NK-92 (cell line): ENCODE data around the gene ST6GALNAC1.
A peak's percentile ranks its signal among the peaks of the same experiment; 100 is the strongest.

Experiments used
- DNase-seq: peaks from one replicate; lab custom pipeline; 2025; ENCODE audit not compliant: unreplicated experiment; lab: John Stamatoyannopoulos, UW

Gene ST6GALNAC1

DNA sequence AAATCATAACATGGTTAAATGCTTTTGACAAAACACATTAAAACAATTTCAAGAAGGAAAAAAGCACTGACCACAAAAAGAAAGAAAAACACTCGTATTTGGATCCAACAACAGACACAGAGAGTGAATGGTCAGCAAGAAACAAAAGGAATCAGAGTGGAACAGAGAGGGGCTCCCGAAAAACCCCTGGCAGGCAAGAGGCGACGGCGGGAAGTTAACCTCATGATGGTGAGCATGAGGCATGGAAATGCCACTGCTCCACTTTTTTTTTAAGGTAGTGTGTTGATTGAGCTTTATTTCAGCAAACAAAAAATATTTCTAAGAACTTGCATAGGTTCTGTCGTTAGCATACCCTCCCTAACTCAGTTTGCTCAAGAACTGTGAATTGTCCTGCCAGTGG is 32.1 kb upstream of the ST6GALNAC1 start:
- DNase-seq = no peak

DNA sequence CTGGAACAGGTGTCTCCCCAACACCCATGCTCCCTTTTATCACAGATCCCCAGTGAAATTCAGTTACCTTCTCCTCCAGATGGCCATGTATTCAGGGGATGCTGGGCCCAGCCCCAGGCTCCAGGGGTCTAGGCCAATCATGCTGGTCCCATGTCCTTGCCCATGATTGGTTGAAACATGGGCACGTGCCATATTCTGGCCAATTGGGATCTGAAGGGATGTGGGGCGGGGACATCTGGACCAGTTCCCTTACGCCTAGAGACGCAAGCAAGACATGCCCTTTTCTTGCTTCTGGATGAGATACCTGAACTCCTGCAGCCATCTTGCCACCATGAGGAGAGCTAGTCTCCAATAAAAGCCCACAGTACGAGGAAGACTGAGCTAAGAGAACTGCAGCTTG is 31.0 kb upstream of the ST6GALNAC1 start:
- DNase-seq = no peak

DNA sequence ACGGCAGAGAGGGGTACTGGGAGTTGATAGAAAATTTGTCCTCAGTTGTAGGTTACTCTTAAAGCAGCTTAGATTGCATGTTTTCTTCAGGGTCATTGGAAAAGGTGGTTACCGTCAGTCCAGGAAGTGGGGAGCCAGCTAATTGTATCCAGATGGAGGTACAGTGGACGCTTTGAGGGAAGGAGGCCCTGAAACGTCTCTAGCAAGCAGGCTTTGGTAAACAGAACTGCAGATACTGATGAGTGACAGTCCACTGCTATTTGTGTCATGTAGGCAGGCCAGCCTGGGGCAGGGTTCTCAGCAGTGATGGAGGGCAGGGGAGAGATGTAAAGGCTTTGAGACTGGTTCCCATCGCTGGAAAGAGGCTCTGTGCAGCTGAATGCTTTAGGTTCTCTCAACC is 30.2 kb upstream of the ST6GALNAC1 start:
- no peak for DNase-seq

DNA sequence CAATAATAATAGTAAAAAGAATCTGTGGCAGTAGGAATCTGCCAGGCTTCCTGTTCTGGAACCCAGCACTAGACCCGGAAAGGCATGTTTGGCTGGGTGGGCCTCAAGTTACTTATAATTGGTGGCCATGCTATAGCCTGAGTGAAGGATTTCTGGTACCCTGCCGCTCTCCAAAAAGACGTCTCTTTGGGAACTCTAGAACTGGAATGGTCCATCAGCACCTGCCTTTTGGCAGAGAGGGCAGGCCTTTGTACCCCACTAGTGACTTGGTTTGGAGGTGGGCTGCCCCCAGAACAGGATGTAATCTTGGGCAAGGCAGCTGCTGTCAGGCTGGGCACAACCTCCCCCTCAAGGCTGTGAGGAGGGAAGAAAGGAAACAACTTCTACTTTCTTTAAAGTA is 29.3 kb upstream of the ST6GALNAC1 start:
- no peak for DNase-seq

DNA sequence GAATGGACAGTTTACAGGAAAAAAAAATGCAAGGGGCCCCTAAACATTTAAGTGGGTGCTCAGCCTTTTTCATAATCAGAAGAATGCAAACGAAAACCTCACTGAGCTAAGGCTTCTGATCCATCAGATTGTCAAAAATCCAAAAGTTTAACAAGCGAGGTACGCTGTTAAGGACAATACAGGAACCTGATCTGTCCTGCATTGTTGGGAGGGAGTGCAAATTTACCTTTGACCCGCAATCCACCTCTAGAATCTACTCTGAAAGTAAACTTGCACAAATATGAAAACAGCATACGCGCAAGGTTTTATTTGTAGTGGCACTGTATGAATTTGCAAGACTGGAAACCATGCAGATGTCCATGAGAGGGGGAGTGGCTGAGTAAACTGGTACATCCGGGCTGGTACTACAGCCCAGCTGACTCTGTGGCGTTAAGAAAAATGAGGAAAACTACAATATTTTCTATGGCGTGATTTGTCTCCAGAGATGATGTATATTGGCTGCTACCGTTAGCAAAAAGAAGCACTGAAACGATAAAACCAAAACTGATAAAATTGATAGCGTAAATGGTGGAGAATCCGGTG is 28.8 kb upstream of the ST6GALNAC1 start:
- no peak for DNase-seq

DNA sequence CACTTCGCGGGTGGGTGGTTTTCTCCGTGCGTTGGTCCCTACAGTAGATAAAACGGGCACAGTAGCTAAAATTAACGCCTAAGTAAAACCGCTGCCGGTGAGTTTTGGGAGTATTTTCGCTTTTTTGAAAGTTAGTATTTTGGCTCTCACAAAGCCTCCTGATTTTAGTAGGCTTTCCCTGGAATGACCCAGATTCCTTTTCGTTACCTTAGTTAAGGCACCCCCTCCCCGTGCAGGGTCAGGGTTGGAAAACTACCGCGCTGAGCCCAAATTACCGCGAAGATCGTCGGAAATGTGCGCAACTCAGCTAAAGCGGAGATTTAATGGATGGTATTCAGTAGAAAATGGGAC is 28.3 kb upstream of the ST6GALNAC1 start:
- no peak for DNase-seq

DNA sequence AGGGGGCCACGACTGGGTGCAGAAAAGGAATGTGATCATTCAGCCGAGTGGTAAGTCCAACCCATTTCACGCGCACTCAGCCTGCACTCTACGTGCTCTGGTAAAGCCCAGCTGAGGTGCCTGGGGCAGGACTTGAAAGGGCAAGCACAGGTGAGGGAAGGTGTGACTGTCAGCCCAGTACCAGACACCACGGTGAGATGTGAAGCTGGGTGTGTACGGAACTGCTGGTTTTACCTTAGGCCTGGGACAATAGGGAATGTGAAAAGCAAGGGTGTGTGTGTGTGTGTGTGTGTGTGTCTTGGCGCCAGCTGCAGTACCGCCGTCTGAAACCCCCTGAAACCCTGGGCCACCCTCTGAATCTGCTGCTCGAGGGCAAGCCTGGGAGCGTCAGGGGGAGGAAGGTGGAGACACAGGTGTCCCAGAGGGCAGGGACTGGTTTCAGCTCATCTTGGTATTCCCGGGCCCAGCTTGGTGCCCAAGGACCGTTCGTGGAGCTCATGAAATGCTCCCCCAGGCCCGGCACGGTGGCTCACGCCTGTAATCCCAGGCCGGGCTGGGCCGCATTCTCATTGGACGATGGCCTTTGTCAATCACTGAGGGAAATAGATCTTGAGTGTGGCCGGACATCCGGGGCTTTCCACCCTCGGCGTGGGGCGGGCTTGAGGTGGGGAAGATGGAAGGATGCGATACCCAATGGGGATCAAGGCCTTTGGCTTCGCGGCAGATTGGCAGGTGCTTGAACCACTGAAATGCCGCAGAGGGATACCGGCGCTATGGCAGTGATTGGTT is 27.8 kb upstream of the ST6GALNAC1 start:
- DNase-seq = peak; percentile 91

DNA sequence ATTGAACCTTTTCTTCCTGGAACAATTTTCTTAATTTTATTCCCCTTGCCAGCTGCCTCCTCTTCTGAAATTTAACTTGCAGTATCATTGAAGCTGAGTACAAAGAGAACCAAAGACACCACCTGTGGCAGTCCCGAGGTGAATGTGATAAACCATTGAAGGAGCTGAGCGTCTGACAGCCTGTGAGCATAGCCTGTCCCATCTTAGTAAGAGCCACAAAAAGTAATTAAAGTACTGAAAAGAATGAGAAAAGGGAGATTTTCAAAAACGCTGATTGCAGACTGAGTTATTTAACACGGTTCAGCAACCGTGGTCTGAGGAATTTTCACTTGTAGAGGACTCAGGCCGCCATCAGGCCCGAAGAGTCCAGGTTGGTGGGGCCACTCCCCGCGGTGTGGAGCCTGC is 27.2 kb upstream of the ST6GALNAC1 start:
- no peak for DNase-seq

DNA sequence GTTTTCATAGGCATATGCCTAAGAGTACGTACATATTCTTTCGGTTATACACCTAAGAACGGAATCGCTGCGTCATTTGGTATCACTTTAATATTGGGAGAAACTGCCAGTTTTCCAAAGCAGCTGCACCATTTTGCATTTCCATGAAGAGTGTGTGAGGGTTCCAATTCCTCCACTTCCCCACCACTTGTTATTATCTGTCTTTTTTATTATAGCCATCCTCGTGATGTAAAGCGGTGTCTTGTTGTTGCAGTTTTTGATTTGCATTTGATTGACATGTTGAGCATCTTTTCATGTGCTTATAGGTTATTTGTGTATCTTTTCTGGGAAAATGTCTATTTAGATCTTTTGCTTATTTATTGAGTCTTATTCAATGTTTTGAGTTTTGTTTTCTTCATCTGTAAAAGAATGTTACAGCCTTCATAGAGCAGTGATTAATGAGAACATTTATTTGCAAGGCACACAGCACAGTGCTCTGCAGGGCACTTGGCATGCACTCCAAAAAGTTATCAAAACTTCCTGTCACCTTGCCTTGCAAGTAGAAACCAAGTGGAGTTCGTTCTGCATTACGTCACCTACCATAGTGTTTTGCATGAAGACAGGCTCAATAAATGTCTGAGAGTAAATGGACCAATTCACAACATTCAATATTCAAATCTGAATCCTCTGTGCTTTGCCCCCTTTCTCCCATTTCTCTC is 26.6 kb upstream of the ST6GALNAC1 start:
- DNase-seq = no peak

DNA sequence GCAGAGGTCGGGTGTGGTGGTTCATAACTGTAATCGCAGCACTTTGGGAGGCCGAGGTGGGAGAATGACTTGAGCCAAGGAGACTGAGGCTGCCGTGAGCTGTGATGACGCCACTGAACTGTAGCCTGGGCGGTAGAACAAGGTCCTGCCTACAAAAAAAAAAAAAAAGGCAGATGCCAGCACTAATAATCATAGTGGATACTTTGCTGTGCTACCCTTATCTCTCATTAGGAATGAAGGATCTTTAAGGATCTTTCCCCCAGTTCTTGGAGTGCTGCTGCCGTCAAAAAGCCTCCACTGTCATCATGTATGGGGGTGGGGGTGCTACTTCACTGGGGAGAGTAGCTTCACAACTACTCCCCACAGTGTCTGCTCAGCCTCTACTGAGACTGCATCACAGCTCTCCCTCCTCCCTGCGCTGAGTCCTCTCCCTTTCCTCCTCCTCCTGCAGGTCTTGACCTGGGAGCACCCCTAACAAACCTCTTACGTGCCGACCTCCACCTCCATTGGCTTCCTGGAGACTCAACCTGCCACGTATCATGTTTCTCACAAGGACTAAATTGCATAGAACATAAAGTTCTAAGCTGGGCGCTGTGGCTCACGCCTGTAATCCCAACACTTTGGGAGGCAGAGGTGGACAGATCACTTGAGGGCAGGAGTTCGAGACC is 24.4 kb upstream of the ST6GALNAC1 start:
- DNase-seq = no peak

DNA sequence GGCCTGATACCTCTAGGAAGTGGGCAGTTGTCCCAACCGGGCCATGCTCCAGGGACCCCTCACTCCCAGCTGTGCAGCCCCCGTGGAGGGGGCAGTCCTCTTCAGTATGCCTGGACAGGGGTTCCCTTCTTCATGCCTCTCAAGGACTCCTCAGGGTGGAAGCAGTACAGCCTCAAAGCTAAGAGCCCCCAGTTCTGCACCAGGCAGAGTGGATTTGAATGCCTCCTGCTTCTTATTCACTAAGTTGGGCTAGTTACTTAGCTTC is 23.9 kb upstream of the ST6GALNAC1 start:
- DNase-seq = no peak

DNA sequence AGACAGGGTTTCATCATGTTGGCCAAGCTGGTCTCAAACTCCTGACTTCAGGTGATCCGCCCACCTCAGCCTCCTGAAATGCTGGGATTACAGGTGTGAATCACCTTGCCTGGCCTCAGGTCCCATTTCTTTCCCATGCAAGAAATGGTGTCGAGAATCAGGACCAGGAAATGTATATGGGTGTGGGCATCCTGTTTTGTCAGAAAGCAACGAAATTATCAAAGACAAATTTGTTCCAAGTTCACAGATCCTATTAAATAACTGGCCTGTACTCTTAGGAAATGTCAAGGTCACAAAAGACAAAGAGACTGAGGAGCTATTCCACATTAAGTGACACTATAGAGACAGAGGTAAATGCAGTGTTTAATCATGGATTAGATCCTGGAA is 17.1 kb upstream of the ST6GALNAC1 start:
- no peak for DNase-seq

DNA sequence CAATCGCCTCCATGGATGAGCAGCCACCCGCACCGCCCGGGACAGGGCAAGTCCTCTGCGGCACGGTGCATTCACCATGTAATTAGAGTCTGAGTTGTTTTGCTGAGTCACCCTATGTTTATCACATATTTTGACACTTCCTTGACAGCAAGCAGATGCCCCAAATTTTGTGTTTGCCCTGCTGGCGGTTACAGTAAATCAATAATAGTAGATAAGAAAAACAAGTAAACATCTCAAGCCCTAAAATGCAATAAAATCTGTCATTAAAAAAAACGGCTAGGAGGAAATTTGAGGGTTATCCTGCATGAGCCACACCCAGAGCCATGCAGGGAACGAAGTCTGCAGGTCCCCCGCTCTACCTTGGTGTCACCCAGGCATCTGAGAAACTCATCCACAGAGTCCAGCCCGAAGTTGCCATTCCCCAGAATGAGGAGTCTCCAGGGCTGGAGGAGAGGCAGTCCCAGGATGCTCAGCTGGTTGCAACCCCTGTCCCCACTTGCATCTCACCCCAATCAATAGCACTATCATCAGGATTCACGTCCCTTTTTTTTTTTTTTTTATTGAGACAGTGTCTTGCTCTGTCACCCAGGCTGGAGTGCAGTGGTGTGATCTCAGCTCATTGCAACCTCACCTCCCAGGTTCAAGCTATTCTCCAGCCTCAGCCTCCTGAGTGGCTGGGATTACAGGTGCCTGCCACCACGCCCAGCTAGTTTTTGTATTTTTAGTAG is 16.5 kb upstream of the ST6GALNAC1 start:
- no peak for DNase-seq

DNA sequence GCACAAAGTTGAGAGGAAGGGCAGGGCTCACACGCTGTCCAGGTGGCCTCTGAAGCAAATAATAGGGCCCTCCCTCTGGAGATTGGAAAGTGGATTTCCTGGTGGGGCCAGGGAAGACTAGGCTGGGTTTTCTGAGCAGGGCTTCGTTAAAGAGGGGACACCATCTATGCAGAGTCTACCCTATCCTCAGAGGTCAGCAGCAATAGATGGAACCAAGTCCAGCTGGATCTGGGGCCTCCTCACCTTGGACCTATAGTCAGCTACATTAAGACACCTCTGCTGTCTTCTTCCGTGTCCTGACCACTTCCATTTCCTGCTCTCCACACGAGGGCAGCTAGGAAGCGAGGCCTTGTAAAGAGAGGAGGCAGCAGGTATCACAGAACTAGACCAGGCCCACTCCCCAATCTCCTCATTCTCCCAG is 14.7 kb upstream of the ST6GALNAC1 start:
- no peak for DNase-seq

DNA sequence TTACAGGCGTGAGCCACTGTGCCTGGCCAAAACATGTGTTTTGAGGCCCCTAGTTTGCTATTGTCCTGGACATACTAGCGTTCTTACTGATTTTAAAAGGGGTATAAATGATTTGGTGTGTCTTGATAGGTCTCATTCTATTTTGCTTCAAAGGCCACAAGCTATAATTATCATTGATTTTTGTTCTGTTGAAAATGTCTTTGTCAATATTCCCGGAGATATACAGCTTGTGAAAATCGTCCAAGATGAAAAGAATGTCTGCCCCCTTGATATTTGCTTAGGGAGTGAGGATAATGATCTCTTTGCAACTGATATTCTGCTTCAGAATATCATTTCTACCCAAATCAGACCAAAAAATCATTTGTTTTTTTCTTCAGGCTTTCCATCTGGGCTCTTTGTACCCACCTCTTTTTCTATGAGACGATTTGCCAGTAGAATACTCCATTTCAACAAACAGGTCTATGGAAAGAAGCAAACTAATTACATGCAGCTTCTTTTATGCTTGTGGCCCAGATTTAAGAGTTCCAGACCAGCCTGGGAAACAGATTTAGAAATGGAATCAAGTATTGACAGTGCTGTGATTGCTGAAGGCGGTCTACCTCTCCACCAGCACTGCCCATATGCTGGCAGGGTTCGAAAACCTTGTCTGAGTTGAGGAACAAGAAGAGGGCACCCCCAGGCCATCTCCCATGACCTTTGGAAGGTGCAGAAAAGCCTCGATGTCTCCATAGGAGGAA is 14.1 kb upstream of the ST6GALNAC1 start:
- DNase-seq = no peak

DNA sequence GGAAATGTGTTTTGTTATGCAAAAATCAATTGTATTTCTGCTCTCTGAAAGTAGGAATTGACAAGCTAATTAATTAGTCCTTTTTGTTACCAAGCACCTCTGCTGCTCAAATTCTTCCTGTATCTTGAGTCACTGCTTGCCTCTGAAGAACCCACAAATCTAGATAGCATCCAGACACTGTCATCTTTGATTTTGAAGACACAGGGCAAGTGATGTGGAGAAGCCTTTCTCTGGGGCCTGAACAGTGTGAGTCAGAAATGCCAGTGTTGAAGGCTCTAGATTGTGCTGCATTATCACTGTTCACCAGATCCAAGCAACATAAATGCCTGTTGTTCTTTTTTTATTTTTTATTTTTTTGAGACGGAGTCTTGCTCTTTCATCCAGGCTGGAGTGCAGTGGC is 10.9 kb upstream of the ST6GALNAC1 start:
- DNase-seq = no peak

DNA sequence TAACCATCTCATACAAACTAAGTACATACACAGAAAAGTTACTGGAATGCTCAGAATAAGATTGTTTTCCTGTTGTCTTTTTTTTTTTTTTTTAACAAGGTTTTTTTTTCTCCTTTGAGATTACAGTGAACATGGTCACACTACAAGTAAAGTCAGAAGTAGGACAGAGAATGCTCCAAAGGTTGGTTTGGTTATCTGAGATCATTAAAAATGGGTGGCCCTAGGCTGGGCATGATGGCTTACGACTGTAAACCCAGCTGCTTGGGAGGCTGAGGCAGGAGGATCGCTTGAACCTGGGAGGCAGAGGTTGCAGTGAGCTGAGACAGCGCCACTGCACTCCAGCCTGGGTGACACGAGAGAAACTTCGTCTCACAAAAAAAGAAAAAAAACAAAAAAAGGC is 6.9 kb upstream of the ST6GALNAC1 start:
- DNase-seq = no peak

DNA sequence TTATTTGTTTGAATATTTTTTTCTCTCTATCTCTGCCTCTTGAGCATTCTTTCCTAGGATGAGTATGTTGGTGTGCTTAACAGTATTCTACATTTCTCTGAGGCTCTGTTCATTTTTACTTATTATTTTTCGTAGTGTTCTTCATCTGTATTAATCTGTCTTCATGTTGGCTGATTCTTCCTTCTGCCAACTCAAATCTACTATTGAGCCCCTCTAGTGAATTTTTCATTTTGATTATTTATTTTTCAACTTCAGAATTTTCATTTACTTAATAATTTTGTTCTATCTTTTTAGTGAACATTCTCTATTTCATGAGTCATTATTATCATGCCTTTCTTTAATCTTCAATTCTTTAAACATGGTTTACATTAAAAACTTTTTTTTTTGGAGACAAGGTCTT is 3.2 kb upstream of the ST6GALNAC1 start:
- DNase-seq = no peak

DNA sequence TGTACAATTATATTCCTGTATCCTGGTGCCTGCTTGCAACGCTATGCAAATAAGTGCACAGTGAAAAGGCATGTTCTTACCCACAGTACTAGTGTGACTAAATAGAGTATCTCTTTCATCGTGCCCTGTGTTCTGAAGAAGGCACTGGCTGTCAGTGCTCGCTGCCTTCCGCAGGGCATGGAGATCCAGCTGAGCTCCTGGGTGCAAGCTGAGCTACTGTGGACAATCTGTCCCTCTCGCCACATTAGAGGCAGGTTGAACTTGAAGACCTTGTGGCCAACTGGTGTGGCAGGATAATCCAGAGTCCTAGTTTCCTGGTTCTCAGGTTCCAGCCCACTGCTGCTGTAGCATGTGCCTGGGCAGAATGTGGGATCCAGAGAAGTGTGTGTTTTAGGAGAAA is 1.9 kb upstream of the ST6GALNAC1 start:
- no peak for DNase-seq

DNA sequence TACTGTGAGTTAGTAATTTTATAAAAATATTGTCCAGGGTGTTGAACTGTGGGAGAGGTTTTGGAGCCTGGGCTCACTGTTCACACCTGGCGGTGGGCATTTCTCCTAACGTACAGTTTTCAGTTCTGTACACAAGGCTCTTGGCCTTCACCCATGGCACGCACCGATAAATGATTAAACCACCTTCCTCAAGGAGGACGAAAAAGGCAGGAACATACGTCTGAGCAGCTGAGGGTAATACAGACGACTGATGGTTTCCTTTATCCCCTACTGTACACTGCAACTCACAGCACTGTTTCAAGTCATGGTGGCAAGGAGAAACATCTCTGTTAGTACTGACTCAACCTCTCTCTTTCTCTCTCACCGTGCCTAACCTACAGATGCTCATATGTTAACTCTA is 1.4 kb upstream of the ST6GALNAC1 start:
- no peak for DNase-seq

DNA sequence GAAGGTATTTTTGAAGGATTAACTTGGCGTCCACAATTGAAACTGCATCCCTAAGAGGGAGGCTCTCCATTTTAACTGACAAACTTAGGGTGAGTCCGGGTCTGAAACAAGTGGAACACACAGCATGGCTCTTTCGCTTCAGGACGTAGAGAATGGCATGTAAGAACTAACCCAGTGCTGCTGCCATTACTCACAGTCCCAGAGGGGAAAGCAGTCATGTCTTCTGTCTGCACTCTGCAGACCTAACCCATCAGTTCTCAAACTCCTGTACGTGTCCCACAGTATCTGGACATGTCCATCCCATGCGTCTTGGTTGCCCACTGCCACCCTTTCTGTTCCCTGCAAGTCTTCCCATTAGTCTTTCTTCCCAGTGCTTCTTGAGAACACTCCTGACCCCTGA is 563 bp downstream of the ST6GALNAC1 start:
- DNase-seq = no peak
